Keratinocyte (primary cell): ENCODE data around the gene PDIA6. TPM values are rescaled to one million over a fixed set of nuclear protein-coding genes. Genes with fewer than 3 reads are reported as not detected.

ENCODE experiments used
- DNase-seq: peaks from one replicate; pipeline ENCODE4 v3.0.0-alpha.2; 2011; ENCODE audit warnings: low read depth, missing footprints, low spot score
- FAIRE-seq: peaks from 2 replicates; lab custom pipeline; 2011; peaks lifted over from hg19 to GRCh38; lab: Jason Lieb, UNC
- H2AFZ ChIP-seq: 2 replicates; pipeline ENCODE4 v1.6.0; 2012; ENCODE audit warnings: low read length, control low read depth, inconsistent platforms; ENCODE audit not compliant: control insufficient read depth
- H3K27ac ChIP-seq: 2 replicates; pipeline ENCODE4 v1.5.1; 2011; ENCODE audit warnings: low read length; ENCODE audit not compliant: control insufficient read depth, insufficient read depth
- H3K27me3 ChIP-seq: 3 replicates; pipeline ENCODE4 v1.6.0; 2011; ENCODE audit warnings: low read length; ENCODE audit not compliant: control insufficient read depth, insufficient read depth; ENCODE audit errors: extremely low read depth
- H3K36me3 ChIP-seq, 2 experiments: 2 replicates in 1 of 2; 3 replicates in 1 of 2; pipeline ENCODE4 v1.5.1; 2011; ENCODE audit warnings: low read length in 2 of 2, mild to moderate bottlenecking in 1 of 2; ENCODE audit not compliant: control insufficient read depth in 2 of 2, insufficient read depth in 2 of 2; ENCODE audit errors: extremely low read depth in 1 of 2
- H3K4me1 ChIP-seq: 3 replicates; pipeline ENCODE4 v1.5.1; 2011; ENCODE audit warnings: low read length; ENCODE audit not compliant: control insufficient read depth, insufficient read depth; ENCODE audit errors: extremely low read depth
- H3K4me2 ChIP-seq: 3 replicates; pipeline ENCODE4 v1.6.0; 2011; ENCODE audit warnings: low read depth, low read length; ENCODE audit not compliant: control insufficient read depth, insufficient read depth; ENCODE audit errors: extremely low read depth
- H3K4me3 ChIP-seq, 3 experiments: fragments of 200-600 bp in 1 of 3; sonication (generic) in 1 of 3; 2 replicates in 2 of 3; 3 replicates in 1 of 3; pipeline ENCODE4 v1.5.1; 2011 to 2016; ENCODE audit warnings: low read length in 3 of 3, mild to moderate bottlenecking in 3 of 3, control low read depth in 2 of 3, inconsistent platforms in 1 of 3, low read depth in 1 of 3, mixed read lengths in 1 of 3, mixed run types in 1 of 3, moderate library complexity in 1 of 3; ENCODE audit not compliant: control insufficient read depth in 2 of 3, insufficient read depth in 2 of 3; ENCODE audit errors: extremely low read depth in 1 of 3
- H3K79me2 ChIP-seq: 2 replicates; pipeline ENCODE4 v1.6.0; 2012; ENCODE audit warnings: low read length; ENCODE audit not compliant: control insufficient read depth, insufficient read depth
- H3K9ac ChIP-seq: 3 replicates; pipeline ENCODE4 v1.6.0; 2011; ENCODE audit warnings: low read length; ENCODE audit not compliant: control insufficient read depth, insufficient read depth; ENCODE audit errors: extremely low read depth
- H3K9me1 ChIP-seq: 3 replicates; pipeline ENCODE4 v1.6.0; 2011; ENCODE audit warnings: low read length; ENCODE audit not compliant: control insufficient read depth, insufficient read depth; ENCODE audit errors: extremely low read depth
- H3K9me3 ChIP-seq: 2 replicates; pipeline ENCODE4 v1.5.1; 2012; ENCODE audit warnings: low read depth, low read length; ENCODE audit not compliant: control insufficient read depth
- H4K20me1 ChIP-seq: 3 replicates; pipeline ENCODE4 v1.6.0; 2011; ENCODE audit warnings: low read length; ENCODE audit not compliant: control insufficient read depth, insufficient read depth; ENCODE audit errors: extremely low read depth
- CTCF ChIP-seq, 3 experiments: IDR thresholded peaks in 1 of 3; conservative IDR thresholded peaks in 1 of 3; optimal IDR thresholded peaks in 1 of 3; 2 replicates in 2 of 3; 3 replicates in 1 of 3; pipeline versions ENCODE3 to v1.5.1; 2011; ENCODE audit warnings: low read length in 3 of 3, mild to moderate bottlenecking in 3 of 3, moderate library complexity in 2 of 3, control low read depth in 1 of 3, inconsistent platforms in 1 of 3; ENCODE audit not compliant: insufficient read depth in 2 of 3; ENCODE audit errors: extremely low read depth in 1 of 3
- EZH2 ChIP-seq: IDR thresholded peaks from one replicate; pipeline ENCODE4 v1.6.1; 2012; ENCODE audit warnings: inconsistent platforms, mild to moderate bottlenecking, low read length, moderate library complexity
- dilution Hi-C: fragments of 300-500 bp; cut with MboI; formaldehyde crosslinking; loops from one replicate; pipeline ENCODE4 v1.7.0; 2020; ENCODE audit warnings: low sequenced_read_pairs; ENCODE audit not compliant: extremely low pct_ligation_motif_present
- polyA plus RNA-seq, 5 experiments: library from polyadenylated mRNA; depleted of rRNA in 3 of 5; stranded (reverse) in 3 of 5; stranded (forward) in 1 of 5; unstranded in 1 of 5; fragments of >200 nt; gene quantifications; 1 replicate in 1 of 5; 2 replicates in 3 of 5; 3 replicates in 1 of 5; pipeline versions ENCODE4 v1.2.1 to v1.2.3, GENCODE V29; 2011 to 2012; ENCODE audit warnings: missing spikeins in 2 of 5, low read depth in 1 of 5, low replicate concordance in 1 of 5

PDIA6 gene
- polyA plus RNA-seq, 1 donor (not counting 4 experiments of a cell fraction or from before 2014, with no cell fraction given): 310 TPM

- Histone ChIP-seq H3K4me2 (no peak overlapping the region), H3K9me3 (peaks cover 4% of the 10 kb centered on the region), H3K9me1 (no peaks in the 10 kb centered on the region), H3K79me2 (no peaks in the 10 kb centered on the region), H4K20me1 (no peaks in the 10 kb centered on the region), H3K27ac (no peak overlapping the region), H3K27me3 (no peaks in the 10 kb centered on the region), H2AFZ (no peak overlapping the region), H3K4me1 (peaks cover 6% of the 10 kb centered on the region), H3K36me3 (no peaks in the 10 kb centered on the region), H3K9ac (no peak overlapping the region), H3K4me3 (no peak overlapping the region)
- DNase-seq (no peak), FAIRE-seq (no peak)
- dilution Hi-C loops: no loop called here
- no peak for TF ChIP-seq EZH2
- no peak for TF ChIP-seq CTCF (optimal IDR thresholded peaks at IDR 0.05 in 1 of 3, IDR thresholded peaks at IDR 0.05 in 1 of 3, conservative IDR thresholded peaks at IDR 0.05 in 1 of 3; ENCODE audit: extremely low read depth in 1 of 3, insufficient read depth in 2 of 3, low read length in 3 of 3)
Measured at GRCh38 chr2:10846110-10846861, 33.7 kb upstream of the PDIA6 start.

GRCh38 chr2:10845640-10846039 lies 33.1 kb upstream of the PDIA6 start:
- Histone ChIP-seq H3K79me2 (no peaks in the 10 kb centered on the region), H3K9me3 (peaks cover 7% of the 10 kb centered on the region), H3K9me1 (no peaks in the 10 kb centered on the region), H4K20me1 (no peaks in the 10 kb centered on the region), H3K4me2 (no peak overlapping the region), H3K36me3 (no peaks in the 10 kb centered on the region), H3K27ac (no peak overlapping the region), H3K27me3 (no peaks in the 10 kb centered on the region), H3K4me3 (no peak overlapping the region), H3K4me1 (peaks cover 6% of the 10 kb centered on the region), H2AFZ (no peak overlapping the region), H3K9ac (no peak overlapping the region)
- DNase-seq: no peak
- dilution Hi-C loops: no loop called here
- FAIRE-seq: no peak
- TF ChIP-seq EZH2 (no peak), CTCF (optimal IDR thresholded peaks at IDR 0.05 in 1 of 3, IDR thresholded peaks at IDR 0.05 in 1 of 3, conservative IDR thresholded peaks at IDR 0.05 in 1 of 3; ENCODE audit: extremely low read depth in 1 of 3, insufficient read depth in 2 of 3, low read length in 3 of 3) (no peak)
